Lung microvascular endothelial cell (primary cell): Measurements from ENCODE around the gene AADACL3. TPM values are rescaled to one million over a fixed set of nuclear protein-coding genes. Genes with fewer than 3 reads are reported as not detected.

Experiments used
- DNase-seq, 2 donors: peaks; one replicate each; pipeline versions ENCODE4 v3.0.0 to v3.0.0-alpha.2; 2010; ENCODE audit warnings: low read depth in 2 of 2
- total RNA-seq: library from RNA; depleted of rRNA; stranded (reverse); fragments of >200 nt; gene quantifications from 2 replicates; pipeline ENCODE4 v1.2.1, GENCODE V29; 2014

Gene AADACL3
- total RNA-seq, 1 donor from 2014 or later, result not detected

DNA sequence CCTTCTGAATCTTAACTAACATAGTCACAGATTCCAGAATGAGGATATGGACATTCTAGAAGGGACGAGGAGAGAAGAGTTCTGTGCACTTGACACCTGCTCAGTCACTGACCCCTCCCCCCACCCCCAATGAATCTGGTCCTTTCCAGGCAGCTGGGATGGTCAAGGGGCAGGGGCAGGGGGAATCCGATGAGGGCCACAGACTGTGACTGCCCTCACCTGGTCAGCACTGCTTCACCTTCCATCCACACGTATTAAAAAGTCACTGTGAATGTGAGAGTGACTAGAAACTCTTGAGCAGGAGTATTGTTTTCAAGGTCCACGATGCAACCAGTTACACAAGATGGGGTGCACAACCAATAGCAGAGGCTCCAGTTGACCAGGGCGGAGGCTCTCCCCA is 48.1 kb downstream of the AADACL3 start:
- no peak for DNase-seq

- no peak for DNase-seq
Measured at GRCh38 chr1:12769031-12769430, 53.1 kb downstream of the AADACL3 start.

DNA sequence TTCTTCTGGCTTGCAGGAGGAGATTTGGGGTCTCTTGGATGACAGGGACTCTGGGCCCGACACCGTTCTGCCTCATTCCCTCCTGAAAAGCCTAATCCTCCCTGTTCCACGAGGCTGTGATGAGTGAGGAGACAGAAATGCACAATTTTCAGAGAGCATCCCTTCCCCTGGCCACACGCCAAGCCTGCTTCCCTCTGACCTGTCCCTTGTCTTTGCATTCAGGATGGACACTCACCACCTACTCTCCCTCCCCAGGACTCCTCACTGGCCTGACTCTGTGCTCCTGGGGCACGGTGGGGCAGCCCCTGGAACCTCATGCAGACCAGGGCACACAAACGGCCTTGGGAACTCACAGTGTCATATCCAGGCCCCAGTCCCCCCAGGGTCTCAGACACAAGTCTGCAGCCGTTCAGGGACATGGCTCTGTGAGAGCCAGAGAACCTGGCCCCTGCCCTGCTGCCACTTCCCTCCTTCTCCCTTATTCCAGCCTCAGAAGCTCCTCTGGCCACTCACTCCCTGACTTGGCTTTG is 54.1 kb downstream of the AADACL3 start:
- DNase-seq, result no peak

DNA sequence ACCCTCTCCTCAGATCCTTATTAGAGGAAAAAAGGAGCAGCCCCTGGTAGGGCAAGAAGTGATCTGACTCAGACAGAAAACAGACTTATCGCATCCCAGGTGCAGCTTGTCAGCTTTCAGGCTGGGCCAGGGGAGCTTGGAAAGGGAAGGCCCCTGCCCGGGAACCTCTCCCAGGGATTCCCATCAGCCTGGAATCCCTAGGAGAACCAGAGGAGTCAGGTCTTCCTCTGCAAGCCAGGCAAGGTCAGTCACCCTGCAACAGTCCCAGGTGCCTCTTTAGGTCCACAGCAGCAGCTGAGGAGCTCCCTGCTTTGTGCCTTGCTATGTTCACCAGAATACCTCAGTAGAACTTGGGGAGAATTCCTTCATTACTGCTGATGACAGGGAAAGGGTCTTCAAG is 54.7 kb downstream of the AADACL3 start:
- no peak for DNase-seq

DNA sequence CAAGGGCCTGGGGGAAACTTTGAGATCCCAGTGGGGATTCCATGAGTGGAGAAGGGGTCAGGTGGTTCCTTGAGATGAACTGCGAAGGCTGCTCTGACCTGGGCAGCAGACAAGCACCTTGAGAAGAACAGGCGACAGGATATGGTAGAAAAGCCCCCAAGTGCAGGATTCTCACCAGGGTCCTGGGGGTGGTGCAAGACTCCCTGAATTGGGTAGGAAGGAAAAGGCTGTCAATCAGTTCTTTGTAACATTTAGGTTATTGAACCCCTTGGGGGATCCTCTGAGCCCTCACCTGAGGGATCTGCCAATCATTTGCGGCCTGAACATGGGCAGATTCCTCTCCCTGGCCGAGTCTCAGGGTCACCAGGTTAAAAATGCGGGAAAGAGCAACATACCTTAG is 55.3 kb downstream of the AADACL3 start:
- DNase-seq, result no peak

DNA sequence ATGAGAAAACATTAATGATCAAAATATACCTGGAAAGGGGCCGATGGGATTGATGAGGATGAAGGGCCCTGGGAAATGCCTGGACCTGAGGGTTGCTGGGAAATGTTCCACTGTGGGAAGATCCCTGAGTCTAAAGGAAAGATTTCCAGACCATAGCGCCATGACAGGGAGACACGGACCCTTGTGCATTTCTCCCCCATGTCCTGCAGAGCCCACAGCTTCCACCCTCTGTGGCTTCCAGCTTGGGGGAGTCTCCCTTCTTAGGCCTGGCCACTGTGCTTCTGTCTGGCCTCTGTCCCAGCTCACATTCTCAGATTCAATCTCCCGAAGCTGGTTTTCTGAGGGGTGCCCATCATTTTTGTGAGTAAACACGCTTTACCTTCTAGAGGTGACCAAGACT is 56.6 kb downstream of the AADACL3 start:
- no peak for DNase-seq

DNA sequence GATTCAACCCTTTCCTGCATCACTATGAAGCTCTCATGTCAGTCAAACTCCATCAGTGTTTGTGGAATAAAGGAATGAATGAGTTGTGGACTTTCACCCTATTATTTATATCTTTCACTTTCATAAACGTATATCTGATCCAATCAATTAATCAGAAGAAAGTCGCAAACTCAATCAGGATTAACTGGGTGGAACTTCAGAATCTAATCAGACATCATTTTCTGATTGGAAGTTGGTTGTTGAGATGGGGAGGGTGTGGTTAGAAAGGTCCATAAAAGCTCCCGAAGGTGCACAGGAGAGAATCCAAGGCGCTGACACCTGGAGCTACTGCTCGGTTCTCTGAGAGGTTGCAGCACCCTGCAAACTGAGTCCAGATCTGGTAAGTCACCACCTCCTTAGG is 57.5 kb downstream of the AADACL3 start, which contains the start of gene PRAMEF12:
PRAMEF12 (plus strand) TSS at position 301 of the 400 bp plus-strand sequence. CDS start 1,130 bp downstream, outside the sequence.
- DNase-seq, result no peak

DNA sequence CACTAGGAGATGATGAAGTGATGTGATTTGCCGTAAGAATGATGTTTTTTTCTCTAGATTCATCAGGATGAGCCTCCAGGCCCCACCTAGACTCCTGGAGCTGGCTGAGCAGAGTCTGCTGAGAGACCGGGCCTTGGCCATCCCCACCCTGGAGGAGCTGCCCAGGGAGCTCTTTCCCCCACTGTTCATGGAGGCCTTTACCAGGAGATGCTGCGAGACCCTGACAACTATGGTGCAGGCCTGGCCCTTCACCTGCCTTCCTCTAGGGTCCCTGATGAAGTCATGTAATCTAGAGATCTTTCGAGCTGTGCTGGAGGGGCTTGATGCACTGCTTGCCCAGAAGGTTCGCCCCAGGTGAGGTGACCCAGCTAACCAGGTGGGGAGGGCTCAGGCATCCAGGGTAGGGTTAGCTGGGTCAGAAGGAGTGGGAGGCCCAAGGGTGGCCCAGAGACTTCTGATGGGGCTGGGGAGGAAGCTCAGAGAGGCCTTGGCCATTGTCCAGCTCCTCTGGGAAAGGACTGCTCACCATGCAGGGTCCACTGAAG is 59.0 kb downstream of the AADACL3 start:
- DNase-seq, result no peak

- no peak for DNase-seq
Measured at GRCh38 chr1:12775443-12775842, 59.5 kb downstream of the AADACL3 start.

DNA sequence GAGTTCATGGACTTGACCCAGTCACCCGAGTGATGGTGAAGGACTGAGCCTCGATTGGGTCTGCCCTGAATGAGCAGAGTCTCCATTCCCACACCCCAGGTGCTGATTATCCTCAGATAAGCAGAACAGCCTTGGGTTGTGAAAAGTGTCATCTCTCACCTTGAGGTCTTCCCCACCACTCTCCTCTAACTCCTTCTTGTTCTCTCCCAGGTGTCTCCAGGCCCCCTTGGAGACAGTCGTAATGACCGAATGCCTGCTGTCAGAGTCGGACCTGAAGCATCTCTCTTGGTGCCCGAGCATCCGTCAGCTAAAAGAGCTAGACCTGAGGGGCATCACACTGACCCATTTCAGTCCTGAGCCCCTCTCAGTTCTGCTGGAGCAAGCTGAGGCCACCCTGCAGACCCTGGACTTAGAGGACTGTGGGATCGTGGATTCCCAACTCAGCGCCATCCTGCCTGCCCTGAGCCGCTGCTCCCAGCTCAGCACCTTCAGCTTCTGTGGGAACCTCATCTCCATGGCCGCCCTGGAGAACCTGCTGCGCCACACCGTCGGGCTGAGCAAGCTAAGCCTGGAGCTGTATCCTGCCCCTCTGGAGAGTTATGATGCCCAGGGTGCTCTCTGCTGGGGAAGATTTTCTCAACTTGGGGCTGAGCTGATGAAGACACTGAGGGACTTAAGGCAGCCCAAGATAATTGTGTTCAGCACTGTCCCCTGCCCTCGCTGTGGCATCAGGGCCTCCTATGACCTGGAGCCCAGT is 61.1 kb downstream of the AADACL3 start:
- DNase-seq, result no peak

Other genes starting within 250 kb of the AADACL3 start
- gene DHRS3, start 97.9 kb upstream of the AADACL3 start, total RNA-seq, result 83.5 and 150 TPM in 2 replicates
- not detected in 2 replicates for gene AADACL4, start 72.0 kb upstream of the AADACL3 start, total RNA-seq
- not detected in 2 replicates for gene CFAP107, start 30.1 kb downstream of the AADACL3 start, total RNA-seq
- not detected in 2 replicates for gene PRAMEF12, start 57.6 kb downstream of the AADACL3 start, total RNA-seq
- not detected in 2 replicates for gene PRAMEF1, start 75.3 kb downstream of the AADACL3 start, total RNA-seq
- gene PRAMEF11, start 115.3 kb downstream of the AADACL3 start, total RNA-seq, result not detected in 2 replicates
- not detected in 2 replicates for gene HNRNPCL1, start 132.6 kb downstream of the AADACL3 start, total RNA-seq
- gene PRAMEF2, start 141.0 kb downstream of the AADACL3 start, total RNA-seq, result not detected in 2 replicates
- not detected in 2 replicates for gene PRAMEF4, start 170.1 kb downstream of the AADACL3 start, total RNA-seq
- not detected in 2 replicates for gene PRAMEF10, start 182.2 kb downstream of the AADACL3 start, total RNA-seq
- not detected in 2 replicates for gene PRAMEF7, start 200.5 kb downstream of the AADACL3 start, total RNA-seq
- not detected in 2 replicates for gene PRAMEF6, start 231.5 kb downstream of the AADACL3 start, total RNA-seq